Liver (tissue), 9 donors: ENCODE measurements around the gene SGK1. TPM values are rescaled to one million over a fixed set of nuclear protein-coding genes. Genes with fewer than 3 reads are reported as not detected.

Source experiments
- DNase-seq: peaks from one replicate; pipeline ENCODE4 v3.0.0-alpha.2; 2017; ENCODE audit warnings: low spot score
- H3K27ac ChIP-seq, 2 donors: one replicate each; pipeline ENCODE4 v1.7.0; 2013; ENCODE audit warnings: inconsistent platforms in 2 of 2, low read length in 2 of 2, control low read depth in 1 of 2, low read depth in 1 of 2, mild to moderate bottlenecking in 1 of 2
- H3K27me3 ChIP-seq, 4 donors: one replicate each; pipeline versions ENCODE4 v1.6.1 to v1.7.0; 2013; ENCODE audit warnings: low read length in 3 of 4, inconsistent platforms in 1 of 4, mild to moderate bottlenecking in 1 of 4, moderate library complexity in 1 of 4; ENCODE audit not compliant: control insufficient read depth in 4 of 4, insufficient read depth in 4 of 4
- H3K36me3 ChIP-seq, 4 donors: one replicate each; pipeline versions ENCODE4 v1.6.1 to v1.7.0; 2013; ENCODE audit warnings: low read length in 3 of 4, mild to moderate bottlenecking in 3 of 4, low read depth in 1 of 4, moderate library complexity in 1 of 4; ENCODE audit not compliant: control insufficient read depth in 4 of 4, insufficient read depth in 3 of 4
- H3K4me1 ChIP-seq, 4 donors: one replicate each; pipeline versions ENCODE4 v1.6.1 to v1.7.0; 2013; ENCODE audit warnings: low read length in 3 of 4, mild to moderate bottlenecking in 3 of 4, moderate library complexity in 1 of 4; ENCODE audit not compliant: control insufficient read depth in 4 of 4, insufficient read depth in 4 of 4
- H3K4me3 ChIP-seq, 3 donors: one replicate each; pipeline versions ENCODE4 v1.6.1 to v1.7.0; 2013; ENCODE audit warnings: low read length in 3 of 3, control low read depth in 1 of 3, low read depth in 1 of 3, mild to moderate bottlenecking in 1 of 3
- H3K9ac ChIP-seq, 2 donors: one replicate each; pipeline ENCODE4 v1.7.0; 2013; ENCODE audit warnings: low read length in 2 of 2, mild to moderate bottlenecking in 2 of 2, moderate library complexity in 2 of 2, control low read depth in 1 of 2, low read depth in 1 of 2
- H3K9me3 ChIP-seq, 4 donors: one replicate each; pipeline versions ENCODE4 v1.6.1 to v1.7.0; 2013; ENCODE audit warnings: low read length in 3 of 4; ENCODE audit not compliant: control insufficient read depth in 4 of 4
- ATF3 ChIP-seq: IDR thresholded peaks from 2 replicates; pipeline ENCODE4 v1.6.1; 2016; ENCODE audit warnings: antibody characterized with exemption
- CTCF ChIP-seq: fragments of 150-350 bp; IDR thresholded peaks from 2 replicates; pipeline ENCODE4 v1.5.1; 2017; ENCODE audit warnings: improper control_type of control experiment, low read depth, low read length; ENCODE audit not compliant: missing input control
- EGR1 ChIP-seq, 2 donors: IDR thresholded peaks; 2 replicates each; pipeline ENCODE4 v1.6.1; 2016 to 2018; ENCODE audit warnings: antibody characterized with exemption in 2 of 2, low read depth in 2 of 2
- FOXA1 ChIP-seq: IDR thresholded peaks from 2 replicates; pipeline ENCODE4 v1.6.1; 2016; ENCODE audit warnings: antibody characterized with exemption
- FOXA2 ChIP-seq: IDR thresholded peaks from 2 replicates; pipeline ENCODE4 v1.6.1; 2016; ENCODE audit warnings: antibody characterized with exemption
- GABPA ChIP-seq, 2 donors: IDR thresholded peaks in 1 of 2; conservative IDR thresholded peaks in 1 of 2; 2 replicates each; pipeline ENCODE4 v1.6.1; 2016; ENCODE audit warnings: antibody characterized with exemption in 2 of 2, mild to moderate bottlenecking in 1 of 2, moderate library complexity in 1 of 2
- HNF4G ChIP-seq: IDR thresholded peaks from 2 replicates; pipeline ENCODE4 v1.6.1; 2016; ENCODE audit warnings: antibody characterized with exemption
- JUND ChIP-seq, 2 donors: IDR thresholded peaks; 2 replicates each; pipeline ENCODE4 v1.6.1; 2016; ENCODE audit warnings: antibody characterized with exemption in 2 of 2
- NR2F2 ChIP-seq: IDR thresholded peaks from 2 replicates; pipeline ENCODE4 v1.6.1; 2016; ENCODE audit warnings: antibody characterized with exemption
- RAD21 ChIP-seq, 2 donors: IDR thresholded peaks; 2 replicates each; pipeline ENCODE4 v1.6.1; 2016; ENCODE audit warnings: antibody characterized with exemption in 2 of 2, mild to moderate bottlenecking in 2 of 2
- REST ChIP-seq: IDR thresholded peaks from 2 replicates; pipeline ENCODE4 v1.6.1; 2016; ENCODE audit warnings: antibody characterized with exemption, mild to moderate bottlenecking
- RXRA ChIP-seq, 2 donors: IDR thresholded peaks; 2 replicates each; pipeline ENCODE4 v1.6.1; 2017 to 2018; ENCODE audit warnings: antibody characterized with exemption in 2 of 2, mild to moderate bottlenecking in 1 of 2
- SP1 ChIP-seq: IDR thresholded peaks from 2 replicates; pipeline ENCODE4 v1.6.1; 2018; ENCODE audit warnings: antibody characterized with exemption, mild to moderate bottlenecking
- TAF1 ChIP-seq: conservative IDR thresholded peaks from 2 replicates; pipeline ENCODE4 v1.6.1; 2016; ENCODE audit warnings: antibody characterized with exemption, mild to moderate bottlenecking
- YY1 ChIP-seq: IDR thresholded peaks from 2 replicates; pipeline ENCODE4 v1.6.1; 2016; ENCODE audit warnings: antibody characterized with exemption, mild to moderate bottlenecking
- WGBS: extraction: QIAGEN DNeasy Blood & Tissue Kit; methylation state at CpG from one replicate; pipeline ENCODE4 v1.1.7; 2013; 5-methylcytosine and 5-hydroxymethylcytosine counted together
- polyA plus RNA-seq, 2 donors: library from polyadenylated mRNA; stranded (reverse) in 1 of 2; unstranded in 1 of 2; fragments of 200-250 nt in 1 of 2; fragments of >200 nt in 1 of 2; fragmentation: Nextera tagmentation in 1 of 2; extraction: Ambion mirVana in 1 of 2; gene quantifications; one replicate each; pipeline versions ENCODE4 v1.2.1 to v1.2.3, GENCODE V29; 2013 to 2015
- total RNA-seq, 2 donors: library from RNA; depleted of rRNA; stranded (reverse); fragments of >200 nt; gene quantifications; one replicate each; pipeline ENCODE4 v1.2.3, GENCODE V29; 2014
- TF ChIP-seq, protein P1 (sequence below): IDR thresholded peaks from 2 replicates; pipeline ENCODE4 v1.6.1; 2016; ENCODE audit warnings: antibody characterized with exemption
- TF ChIP-seq, protein P2 (sequence below): IDR thresholded peaks from 2 replicates; pipeline ENCODE4 v1.6.1; 2016; ENCODE audit warnings: antibody characterized with exemption
- donor health status: healthy.
- donor health status: healthy.
- donor health status: healthy.
- donor health status: healthy.
- donor health status: healthy.

SGK1 gene
- total and polyA plus RNA-seq, 4 donors: 28.0 to 113 (median 35.4) TPM

GRCh38 chr6:134287859-134288537 lies 29.9 kb downstream of the SGK1 start:
- no peak for TF ChIP-seq RXRA (IDR thresholded peaks at IDR 0.05)
- no peak for TF ChIP-seq SP1
- no peak for TF ChIP-seq FOXA1
- TF ChIP-seq JUND (IDR thresholded peaks at IDR 0.05): no peak
- no peak for TF ChIP-seq ATF3
- no peak for TF ChIP-seq RAD21 (IDR thresholded peaks at IDR 0.05)
- TF ChIP-seq TAF1: no peak
- TF ChIP-seq NR2F2: no peak
- no peak for TF ChIP-seq HNF4G
- no peak for TF ChIP-seq YY1
- no peak for TF ChIP-seq CTCF
- Histone ChIP-seq H3K9me3 (no peaks in the 10 kb centered on the region), H3K4me1 (no peaks in the 10 kb centered on the region), H3K27me3 (no peaks in the 10 kb centered on the region), H3K36me3 (no peaks in the 10 kb centered on the region), H3K27ac (peak overlapping the region in 1 of 2 donors; percentile 42), H3K4me3 (no peak overlapping the region), H3K9ac (no peak overlapping the region)
- WGBS: 86% methylated on average over 2 of the region's 2 CpGs
- DNase-seq: no peak

GRCh38 chr6:134282816-134283215 lies 35.1 kb downstream of the SGK1 start:
- 95% methylated on average over 3 of the region's 3 CpGs for WGBS
- DNase-seq: no peak
- no peak for TF ChIP-seq NR2F2
- no peak for TF ChIP-seq TAF1
- no peak for TF ChIP-seq EGR1 (IDR thresholded peaks at IDR 0.05; ENCODE audit: low read depth in 2 of 2)
- TF ChIP-seq, protein P1, sequence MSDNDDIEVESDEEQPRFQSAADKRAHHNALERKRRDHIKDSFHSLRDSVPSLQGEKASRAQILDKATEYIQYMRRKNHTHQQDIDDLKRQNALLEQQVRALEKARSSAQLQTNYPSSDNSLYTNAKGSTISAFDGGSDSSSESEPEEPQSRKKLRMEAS: no peak
- no peak for TF ChIP-seq JUND (IDR thresholded peaks at IDR 0.05)
- no peak for TF ChIP-seq ATF3
- TF ChIP-seq REST: no peak
- TF ChIP-seq, protein P2, sequence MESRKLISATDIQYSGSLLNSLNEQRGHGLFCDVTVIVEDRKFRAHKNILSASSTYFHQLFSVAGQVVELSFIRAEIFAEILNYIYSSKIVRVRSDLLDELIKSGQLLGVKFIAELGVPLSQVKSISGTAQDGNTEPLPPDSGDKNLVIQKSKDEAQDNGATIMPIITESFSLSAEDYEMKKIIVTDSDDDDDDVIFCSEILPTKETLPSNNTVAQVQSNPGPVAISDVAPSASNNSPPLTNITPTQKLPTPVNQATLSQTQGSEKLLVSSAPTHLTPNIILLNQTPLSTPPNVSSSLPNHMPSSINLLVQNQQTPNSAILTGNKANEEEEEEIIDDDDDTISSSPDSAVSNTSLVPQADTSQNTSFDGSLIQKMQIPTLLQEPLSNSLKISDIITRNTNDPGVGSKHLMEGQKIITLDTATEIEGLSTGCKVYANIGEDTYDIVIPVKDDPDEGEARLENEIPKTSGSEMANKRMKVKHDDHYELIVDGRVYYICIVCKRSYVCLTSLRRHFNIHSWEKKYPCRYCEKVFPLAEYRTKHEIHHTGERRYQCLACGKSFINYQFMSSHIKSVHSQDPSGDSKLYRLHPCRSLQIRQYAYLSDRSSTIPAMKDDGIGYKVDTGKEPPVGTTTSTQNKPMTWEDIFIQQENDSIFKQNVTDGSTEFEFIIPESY: no peak
- no peak for TF ChIP-seq RAD21 (IDR thresholded peaks at IDR 0.05)
- no peak for TF ChIP-seq GABPA (IDR thresholded peaks at IDR 0.05 in 1 of 2, conservative IDR thresholded peaks at IDR 0.05 in 1 of 2)
- TF ChIP-seq HNF4G: no peak
- no peak for TF ChIP-seq SP1
- TF ChIP-seq FOXA2: no peak
- no peak for TF ChIP-seq CTCF
- no peak for TF ChIP-seq RXRA (IDR thresholded peaks at IDR 0.05)
- no peak for TF ChIP-seq YY1
- Histone ChIP-seq H3K9me3 (no peaks in the 10 kb centered on the region), H3K27ac (no peak overlapping the region), H3K9ac (no peak overlapping the region), H3K27me3 (no peaks in the 10 kb centered on the region), H3K36me3 (no peaks in the 10 kb centered on the region), H3K4me3 (no peak overlapping the region), H3K4me1 (no peaks in the 10 kb centered on the region)
